ENCODE data around the gene CAPN5.

DNA sequence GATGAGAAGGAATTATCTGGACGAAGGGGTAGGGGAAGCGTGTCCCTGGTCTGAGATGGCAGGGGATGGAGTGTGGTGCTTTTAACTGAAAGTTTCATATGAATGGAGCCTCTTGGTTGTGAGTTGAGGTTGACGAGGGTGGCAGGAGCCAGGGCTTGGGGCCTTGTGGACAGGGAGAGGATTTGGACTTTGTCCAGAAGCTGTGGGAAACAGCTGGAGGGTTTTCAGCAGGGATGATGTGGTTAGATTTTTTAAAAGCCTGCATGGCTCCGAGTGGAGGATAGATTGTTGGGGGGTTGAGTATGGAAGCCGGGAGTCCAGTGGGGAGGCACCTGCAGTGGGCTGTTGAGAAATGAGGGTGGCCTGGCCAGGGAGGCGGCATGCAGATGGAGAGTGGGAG is 86.1 kb downstream of the CAPN5 start:
- no peak for TF ChIP-seq POLR2A (IDR thresholded peaks at IDR 0.05)
- TF ChIP-seq, protein P1, sequence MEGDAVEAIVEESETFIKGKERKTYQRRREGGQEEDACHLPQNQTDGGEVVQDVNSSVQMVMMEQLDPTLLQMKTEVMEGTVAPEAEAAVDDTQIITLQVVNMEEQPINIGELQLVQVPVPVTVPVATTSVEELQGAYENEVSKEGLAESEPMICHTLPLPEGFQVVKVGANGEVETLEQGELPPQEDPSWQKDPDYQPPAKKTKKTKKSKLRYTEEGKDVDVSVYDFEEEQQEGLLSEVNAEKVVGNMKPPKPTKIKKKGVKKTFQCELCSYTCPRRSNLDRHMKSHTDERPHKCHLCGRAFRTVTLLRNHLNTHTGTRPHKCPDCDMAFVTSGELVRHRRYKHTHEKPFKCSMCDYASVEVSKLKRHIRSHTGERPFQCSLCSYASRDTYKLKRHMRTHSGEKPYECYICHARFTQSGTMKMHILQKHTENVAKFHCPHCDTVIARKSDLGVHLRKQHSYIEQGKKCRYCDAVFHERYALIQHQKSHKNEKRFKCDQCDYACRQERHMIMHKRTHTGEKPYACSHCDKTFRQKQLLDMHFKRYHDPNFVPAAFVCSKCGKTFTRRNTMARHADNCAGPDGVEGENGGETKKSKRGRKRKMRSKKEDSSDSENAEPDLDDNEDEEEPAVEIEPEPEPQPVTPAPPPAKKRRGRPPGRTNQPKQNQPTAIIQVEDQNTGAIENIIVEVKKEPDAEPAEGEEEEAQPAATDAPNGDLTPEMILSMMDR (IDR thresholded peaks at IDR 0.05): no peak
